HFFc6 (cell line): Measurements from ENCODE around the gene CREB5. TPM values are rescaled to one million over a fixed set of nuclear protein-coding genes. Genes with fewer than 3 reads are reported as not detected.

ENCODE experiments used
- DNase-seq: peaks from one replicate; pipeline ENCODE4 v3.0.0-alpha.2; 2018
- H3K27ac Mint-ChIP-seq: 2 replicates; pipeline ENCODE4 v1.8.0; 2020; ENCODE audit warnings: mild to moderate bottlenecking, mixed read lengths
- H3K27me3 Mint-ChIP-seq: 2 replicates; pipeline ENCODE4 v1.8.0; 2021; ENCODE audit warnings: mild to moderate bottlenecking, moderate library complexity, mixed read lengths; ENCODE audit not compliant: insufficient read depth
- H3K36me3 Mint-ChIP-seq: 2 replicates; pipeline ENCODE4 v1.8.0; 2021; ENCODE audit warnings: low read depth, mixed read lengths
- H3K4me1 Mint-ChIP-seq: 2 replicates; pipeline ENCODE4 v1.8.0; 2020; ENCODE audit warnings: low read depth, mixed read lengths
- H3K4me3 Mint-ChIP-seq: 2 replicates; pipeline ENCODE4 v1.8.0; 2020; ENCODE audit warnings: mild to moderate bottlenecking, moderate library complexity, mixed read lengths
- H3K9me3 Mint-ChIP-seq: 2 replicates; pipeline ENCODE4 v1.8.0; 2020; ENCODE audit warnings: mild to moderate bottlenecking, mixed read lengths
- total RNA-seq, 6 experiments: library from RNA; stranded (reverse); fragmentation: NEBNext Ultra II Directional; extraction: Animal tissue kit (Norgen Biotek cat#: 25700); gene quantifications; 2 replicates in 1 of 6; 3 replicates in 5 of 6; pipeline ENCODE4 v1.2.3, GENCODE V29; 2021
- TF ChIP-seq, protein P1 (sequence below): fragments of 200-600 bp; sonication (generic); IDR thresholded peaks from 2 replicates; pipeline ENCODE4 v1.5.0; 2021; ENCODE audit warnings: antibody characterized with exemption, mild to moderate bottlenecking

The CREB5 gene
- total RNA-seq, 6 experiments from 2014 or later = 0.60 to 0.90 (median 0.79) TPM

DNA sequence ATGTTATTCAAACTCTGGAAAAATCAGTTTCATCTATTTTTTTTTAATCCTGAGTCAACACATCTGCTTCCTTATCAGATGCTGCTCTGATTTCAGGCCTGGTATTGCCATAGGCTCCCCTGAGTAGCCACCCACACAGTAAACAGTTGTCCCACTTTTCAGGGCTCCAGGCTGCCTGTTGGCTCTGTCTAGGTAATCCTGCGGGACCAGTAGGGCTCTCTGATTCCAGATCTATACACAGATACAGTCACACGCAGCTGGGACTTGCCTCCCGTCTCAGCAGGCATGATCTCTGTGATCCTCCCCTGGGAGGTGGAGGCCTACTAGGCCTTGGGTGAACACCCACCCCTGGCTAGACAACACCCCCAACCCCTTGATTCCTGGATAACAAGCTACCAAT, 206.1 kb downstream of the CREB5 start:
- H3K36me3 Mint-ChIP-seq = no peaks in the 10 kb centered on the region
- no peaks in the 10 kb centered on the region; the same call in 1 of the 2 replicates for H3K9me3 Mint-ChIP-seq
- DNase-seq = no peak
- H3K4me3 Mint-ChIP-seq = no peak overlapping the region
- H3K27ac Mint-ChIP-seq = no peak overlapping the region
- H3K4me1 Mint-ChIP-seq = peaks cover 5% of the 10 kb centered on the region; the same call in 1 of the 2 replicates
- H3K27me3 Mint-ChIP-seq = peaks cover 4% of the 10 kb centered on the region; the same call in 1 of the 2 replicates
- TF ChIP-seq, protein P1, sequence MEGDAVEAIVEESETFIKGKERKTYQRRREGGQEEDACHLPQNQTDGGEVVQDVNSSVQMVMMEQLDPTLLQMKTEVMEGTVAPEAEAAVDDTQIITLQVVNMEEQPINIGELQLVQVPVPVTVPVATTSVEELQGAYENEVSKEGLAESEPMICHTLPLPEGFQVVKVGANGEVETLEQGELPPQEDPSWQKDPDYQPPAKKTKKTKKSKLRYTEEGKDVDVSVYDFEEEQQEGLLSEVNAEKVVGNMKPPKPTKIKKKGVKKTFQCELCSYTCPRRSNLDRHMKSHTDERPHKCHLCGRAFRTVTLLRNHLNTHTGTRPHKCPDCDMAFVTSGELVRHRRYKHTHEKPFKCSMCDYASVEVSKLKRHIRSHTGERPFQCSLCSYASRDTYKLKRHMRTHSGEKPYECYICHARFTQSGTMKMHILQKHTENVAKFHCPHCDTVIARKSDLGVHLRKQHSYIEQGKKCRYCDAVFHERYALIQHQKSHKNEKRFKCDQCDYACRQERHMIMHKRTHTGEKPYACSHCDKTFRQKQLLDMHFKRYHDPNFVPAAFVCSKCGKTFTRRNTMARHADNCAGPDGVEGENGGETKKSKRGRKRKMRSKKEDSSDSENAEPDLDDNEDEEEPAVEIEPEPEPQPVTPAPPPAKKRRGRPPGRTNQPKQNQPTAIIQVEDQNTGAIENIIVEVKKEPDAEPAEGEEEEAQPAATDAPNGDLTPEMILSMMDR = no peak

DNA sequence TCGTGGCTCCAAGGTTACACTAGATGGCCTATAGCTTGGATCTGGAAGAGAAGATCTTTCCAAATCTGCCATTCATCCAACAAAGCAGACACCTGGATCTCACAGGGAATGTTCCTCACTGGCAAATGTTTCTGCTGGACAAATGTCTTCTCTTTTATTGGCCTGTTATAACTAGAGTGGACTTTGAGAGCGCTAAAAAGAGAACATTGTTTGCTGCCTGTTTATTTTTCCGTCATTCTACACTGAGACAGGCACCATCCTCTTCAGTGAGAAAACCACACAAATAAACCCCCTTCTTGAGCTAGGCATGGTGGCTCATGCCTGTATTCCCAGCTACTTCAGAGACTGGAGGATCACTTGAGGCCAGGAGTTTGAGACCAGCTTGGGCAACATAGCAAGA, 206.9 kb downstream of the CREB5 start:
- no peak overlapping the region for H3K27ac Mint-ChIP-seq
- H3K9me3 Mint-ChIP-seq = no peaks in the 10 kb centered on the region; the same call in 1 of the 2 replicates
- peaks cover 13% of the 10 kb centered on the region; the same call in 1 of the 2 replicates for H3K4me1 Mint-ChIP-seq
- no peak for DNase-seq
- H3K4me3 Mint-ChIP-seq = no peak overlapping the region
- TF ChIP-seq, protein P1 = no peak
- no peaks in the 10 kb centered on the region for H3K36me3 Mint-ChIP-seq
- H3K27me3 Mint-ChIP-seq = peaks cover 4% of the 10 kb centered on the region; the same call in 1 of the 2 replicates

- Mint-ChIP-seq H3K27me3 (no peaks in the 10 kb centered on the region), H3K36me3 (no peaks in the 10 kb centered on the region), H3K4me1 (peaks cover 13% of the 10 kb centered on the region; the same call in 1 of the 2 replicates), H3K9me3 (no peaks in the 10 kb centered on the region; the same call in 1 of the 2 replicates), H3K4me3 (no peak overlapping the region), H3K27ac (no peak overlapping the region)
- no peak for DNase-seq
- TF ChIP-seq, protein P1 = no peak
Observed at GRCh38 chr7:28621369-28621841, 209.1 kb downstream of the CREB5 start.

DNA sequence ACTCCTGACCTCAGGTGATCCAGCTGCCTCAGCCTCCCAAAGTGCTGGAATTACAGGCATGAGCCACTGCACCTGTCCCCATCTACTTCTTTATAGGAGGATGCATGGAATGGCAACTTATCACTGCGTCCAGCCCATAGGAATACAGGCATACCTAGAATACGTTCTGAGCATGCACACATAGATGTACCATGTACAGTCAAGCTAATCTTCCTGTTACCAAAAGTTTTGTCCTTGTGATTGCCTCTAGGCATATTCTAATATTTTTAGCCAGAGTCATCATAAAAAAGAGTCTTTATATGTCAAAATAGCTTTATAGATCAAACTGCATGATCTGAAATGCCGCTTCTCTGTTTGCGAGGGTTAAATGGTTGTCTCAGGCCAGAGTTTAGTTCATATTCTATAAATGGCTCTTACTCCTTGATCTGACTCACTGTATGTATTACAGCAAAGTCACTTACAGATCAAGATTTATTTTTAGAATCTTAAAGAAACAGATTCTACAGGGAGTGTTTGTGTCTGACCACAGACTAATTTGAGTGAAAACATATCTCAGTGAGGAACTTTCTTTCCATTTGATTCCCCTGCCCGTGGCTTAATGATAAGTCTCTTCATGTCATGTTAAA, 210.9 kb downstream of the CREB5 start:
- peak; percentile 65 for DNase-seq
- H3K4me1 Mint-ChIP-seq = peaks cover 13% of the 10 kb centered on the region; the same call in 1 of the 2 replicates
- H3K27ac Mint-ChIP-seq = no peak overlapping the region; the same call in 1 of the 2 replicates
- TF ChIP-seq, protein P1 = no peak
- H3K9me3 Mint-ChIP-seq = no peaks in the 10 kb centered on the region; the same call in 1 of the 2 replicates
- H3K36me3 Mint-ChIP-seq = no peaks in the 10 kb centered on the region
- no peak overlapping the region for H3K4me3 Mint-ChIP-seq
- no peaks in the 10 kb centered on the region for H3K27me3 Mint-ChIP-seq

- Mint-ChIP-seq H3K27ac (no peak overlapping the region), H3K4me3 (no peak overlapping the region), H3K27me3 (no peaks in the 10 kb centered on the region), H3K4me1 (peaks cover 13% of the 10 kb centered on the region; the same call in 1 of the 2 replicates), H3K36me3 (no peaks in the 10 kb centered on the region), H3K9me3 (no peaks in the 10 kb centered on the region; the same call in 1 of the 2 replicates)
- TF ChIP-seq, protein P1 = no peak; the same call in 1 of the 2 replicates
- no peak for DNase-seq
Observed at GRCh38 chr7:28623863-28624262, 211.5 kb downstream of the CREB5 start.
